Spleen (tissue), 11 donors: ENCODE results near the gene GRAMD1B. TPM values are rescaled to one million over a fixed set of nuclear protein-coding genes. Genes with fewer than 3 reads are reported as not detected.

Source experiments
- DNase-seq: peaks from one replicate; pipeline ENCODE4 v3.0.0-alpha.2; 2020
- H3K27ac ChIP-seq, 8 donors: fragments of 200-600 bp; sonication (generic) in 7 of 8; 1 replicate in 4 of 8; 2 replicates in 4 of 8; pipeline versions ENCODE4 v1.5.0 to v1.8.0; 2016 to 2021; ENCODE audit warnings: inconsistent platforms in 4 of 8, mild to moderate bottlenecking in 4 of 8, moderate library complexity in 1 of 8
- H3K27me3 ChIP-seq, 7 donors: fragments of 200-600 bp; sonication (generic) in 6 of 7; replicated peaks in 1 of 7; 1 replicate in 4 of 7; 2 replicates in 3 of 7; pipeline versions ENCODE4 v1.5.0 to v1.8.0; 2016 to 2021; ENCODE audit warnings: inconsistent platforms in 3 of 7, mild to moderate bottlenecking in 1 of 7
- H3K36me3 ChIP-seq, 6 donors: fragments of 200-600 bp; sonication (generic) in 5 of 6; 1 replicate in 4 of 6; 2 replicates in 2 of 6; pipeline versions ENCODE4 v1.5.0 to v1.8.0; 2016 to 2021; ENCODE audit warnings: inconsistent platforms in 2 of 6
- H3K4me1 ChIP-seq, 6 donors: fragments of 200-600 bp; sonication (generic) in 5 of 6; 1 replicate in 3 of 6; 2 replicates in 3 of 6; pipeline versions ENCODE4 v1.5.0 to v1.8.0; 2016 to 2021; ENCODE audit warnings: inconsistent platforms in 3 of 6
- H3K4me3 ChIP-seq, 8 donors: fragments of 200-600 bp; sonication (generic) in 7 of 8; 1 replicate in 4 of 8; 2 replicates in 4 of 8; pipeline versions ENCODE4 v1.5.0 to v1.8.0; 2016 to 2021; ENCODE audit warnings: inconsistent platforms in 4 of 8, mild to moderate bottlenecking in 4 of 8, moderate library complexity in 2 of 8
- H3K9me3 ChIP-seq, 8 donors: fragments of 200-600 bp; sonication (generic) in 7 of 8; 1 replicate in 4 of 8; 2 replicates in 4 of 8; pipeline versions ENCODE4 v1.5.0 to v1.8.0; 2016 to 2021; ENCODE audit warnings: inconsistent platforms in 4 of 8
- POLR2A ChIP-seq, 3 donors: fragments of 450-650 bp; IDR thresholded peaks; one replicate each; pipeline ENCODE4 v1.5.1; 2017; ENCODE audit warnings: antibody characterized with exemption in 3 of 3, mild to moderate bottlenecking in 1 of 3
- POLR2AphosphoS5 ChIP-seq, 3 donors: sonication (generic); formaldehyde crosslinking; IDR thresholded peaks; one replicate each; pipeline ENCODE4 v1.5.1; 2017; ENCODE audit warnings: antibody characterized with exemption in 3 of 3
- WGBS, 5 donors: extraction: QIAGEN DNeasy Blood & Tissue Kit in 3 of 5; methylation state at CpG; one replicate each; pipeline versions ENCODE4 v1.1.5 to v1.1.7; 2013 to 2018; 5-methylcytosine and 5-hydroxymethylcytosine counted together
- intact Hi-C: fragments of 100-400 bp; cut with DNase I; formaldehyde crosslinking; loops from one replicate; pipeline ENCODE4 v1.15.0; 2023; ENCODE audit warnings: low total_unique reads
- polyA plus RNA-seq, 3 donors: library from polyadenylated mRNA; stranded (reverse); fragments of 200-250 nt; gene quantifications; one replicate each; pipeline ENCODE4 v1.2.1, GENCODE V29; 2013
- total RNA-seq, 7 donors: library from RNA; depleted of rRNA in 3 of 7; stranded (reverse); fragments of >200 nt in 3 of 7; fragmentation: NEBNext Ultra II Directional in 4 of 7; extraction: Animal tissue kit (Norgen Biotek cat#: 25700) in 4 of 7; gene quantifications; one replicate each; pipeline versions ENCODE4 v1.1.0 to v1.2.1, GENCODE V29; 2016 to 2021
- TF ChIP-seq, protein P1 (sequence below), 11 experiments: fragments of 200-600 bp in 7 of 11; fragments of 450-650 bp in 4 of 11; sonication (generic) in 4 of 11; IDR thresholded peaks in 8 of 11; conservative IDR thresholded peaks in 3 of 11; 1 replicate in 7 of 11; 2 replicates in 4 of 11; pipeline versions ENCODE4 v1.4.0 to v1.8.0; 2016 to 2021; ENCODE audit warnings: antibody characterized with exemption in 11 of 11, inconsistent platforms in 4 of 11, mild to moderate bottlenecking in 1 of 11
- donor health status: healthy with polysubstance abuse.
- donor health status: DM: no; HTN: no; CAD: no; lungs with moderate emphysema.
- donor health status: DM: no; HTN: no; CAD: no.
- donor health status: Bipolar disorder and iron deficiency.
- donor health status: healthy.
- donor health status: DM: no; HTN: no; CAD: no.
- donor health status: DM: yes; HTN: yes; CAD: no.

The GRAMD1B gene
- total and polyA plus RNA-seq, 10 donors: 1.7 to 15.6 (median 7.5) TPM

DNA sequence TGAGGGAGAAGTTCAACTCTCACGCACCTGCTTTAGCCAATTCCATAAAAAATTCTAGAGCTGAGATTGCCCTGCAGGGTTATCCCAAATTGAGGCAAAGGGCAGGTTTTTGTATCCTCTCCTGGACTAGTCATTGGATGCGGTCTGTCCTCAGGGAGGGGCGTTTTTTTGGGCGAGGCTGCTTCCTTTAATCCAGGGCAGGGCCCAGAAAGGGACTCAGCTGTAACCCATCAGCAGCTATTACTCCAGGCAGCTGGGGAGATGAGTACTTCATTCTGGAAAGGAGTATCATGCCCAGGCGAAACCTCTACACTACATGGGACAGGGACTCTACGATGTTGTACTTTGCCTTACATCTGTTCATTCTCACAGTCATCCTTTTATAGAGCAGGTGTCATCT is 121.0 kb downstream of the GRAMD1B start:
- no peak for DNase-seq
- no peak overlapping the region for H3K27ac ChIP-seq
- TF ChIP-seq, protein P1, sequence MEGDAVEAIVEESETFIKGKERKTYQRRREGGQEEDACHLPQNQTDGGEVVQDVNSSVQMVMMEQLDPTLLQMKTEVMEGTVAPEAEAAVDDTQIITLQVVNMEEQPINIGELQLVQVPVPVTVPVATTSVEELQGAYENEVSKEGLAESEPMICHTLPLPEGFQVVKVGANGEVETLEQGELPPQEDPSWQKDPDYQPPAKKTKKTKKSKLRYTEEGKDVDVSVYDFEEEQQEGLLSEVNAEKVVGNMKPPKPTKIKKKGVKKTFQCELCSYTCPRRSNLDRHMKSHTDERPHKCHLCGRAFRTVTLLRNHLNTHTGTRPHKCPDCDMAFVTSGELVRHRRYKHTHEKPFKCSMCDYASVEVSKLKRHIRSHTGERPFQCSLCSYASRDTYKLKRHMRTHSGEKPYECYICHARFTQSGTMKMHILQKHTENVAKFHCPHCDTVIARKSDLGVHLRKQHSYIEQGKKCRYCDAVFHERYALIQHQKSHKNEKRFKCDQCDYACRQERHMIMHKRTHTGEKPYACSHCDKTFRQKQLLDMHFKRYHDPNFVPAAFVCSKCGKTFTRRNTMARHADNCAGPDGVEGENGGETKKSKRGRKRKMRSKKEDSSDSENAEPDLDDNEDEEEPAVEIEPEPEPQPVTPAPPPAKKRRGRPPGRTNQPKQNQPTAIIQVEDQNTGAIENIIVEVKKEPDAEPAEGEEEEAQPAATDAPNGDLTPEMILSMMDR (IDR thresholded peaks at IDR 0.05 in 8 of 11, conservative IDR thresholded peaks at IDR 0.05 in 3 of 11): no peak
- TF ChIP-seq POLR2A (IDR thresholded peaks at IDR 0.05) (no peak), POLR2AphosphoS5 (IDR thresholded peaks at IDR 0.05) (no peak)
- intact Hi-C loops: no loop called here
- no peak overlapping the region for H3K4me3 ChIP-seq
- no peaks in the 10 kb centered on the region for H3K36me3 ChIP-seq
- 86 to 95% (median 90%) methylated on average over 6 of the region's 6 CpGs for WGBS, 5 donors
- no peaks in the 10 kb centered on the region for H3K4me1 ChIP-seq
- no peaks in the 10 kb centered on the region for H3K9me3 ChIP-seq
- H3K27me3 ChIP-seq: peaks cover 0 to 3% (median 0%) of the 10 kb centered on the region in 7 donors

DNA sequence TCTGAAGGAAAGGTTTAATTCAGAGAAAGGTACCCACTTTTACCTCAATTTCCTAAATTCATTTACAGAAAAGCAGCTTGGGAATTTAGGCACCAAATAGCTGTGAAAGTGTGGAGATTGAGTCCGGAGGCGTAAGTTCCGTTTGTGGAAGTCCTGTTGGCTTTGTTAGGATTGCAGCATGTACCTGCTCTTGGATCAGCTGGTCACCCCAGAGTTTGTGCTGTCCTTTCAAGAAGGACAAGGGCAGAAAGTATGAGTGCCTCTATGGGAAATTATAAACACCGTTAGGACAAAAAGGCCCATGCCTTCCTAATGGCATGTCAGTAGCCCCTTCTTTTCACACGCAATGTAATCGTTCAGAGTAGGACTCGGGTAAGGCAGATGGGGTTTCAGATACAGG is 126.6 kb downstream of the GRAMD1B start:
- WGBS, 5 donors: 88 to 96% (median 93%) methylated on average over 7 of the region's 7 CpGs
- intact Hi-C loops: no loop called here
- no peak overlapping the region for H3K27ac ChIP-seq

DNA sequence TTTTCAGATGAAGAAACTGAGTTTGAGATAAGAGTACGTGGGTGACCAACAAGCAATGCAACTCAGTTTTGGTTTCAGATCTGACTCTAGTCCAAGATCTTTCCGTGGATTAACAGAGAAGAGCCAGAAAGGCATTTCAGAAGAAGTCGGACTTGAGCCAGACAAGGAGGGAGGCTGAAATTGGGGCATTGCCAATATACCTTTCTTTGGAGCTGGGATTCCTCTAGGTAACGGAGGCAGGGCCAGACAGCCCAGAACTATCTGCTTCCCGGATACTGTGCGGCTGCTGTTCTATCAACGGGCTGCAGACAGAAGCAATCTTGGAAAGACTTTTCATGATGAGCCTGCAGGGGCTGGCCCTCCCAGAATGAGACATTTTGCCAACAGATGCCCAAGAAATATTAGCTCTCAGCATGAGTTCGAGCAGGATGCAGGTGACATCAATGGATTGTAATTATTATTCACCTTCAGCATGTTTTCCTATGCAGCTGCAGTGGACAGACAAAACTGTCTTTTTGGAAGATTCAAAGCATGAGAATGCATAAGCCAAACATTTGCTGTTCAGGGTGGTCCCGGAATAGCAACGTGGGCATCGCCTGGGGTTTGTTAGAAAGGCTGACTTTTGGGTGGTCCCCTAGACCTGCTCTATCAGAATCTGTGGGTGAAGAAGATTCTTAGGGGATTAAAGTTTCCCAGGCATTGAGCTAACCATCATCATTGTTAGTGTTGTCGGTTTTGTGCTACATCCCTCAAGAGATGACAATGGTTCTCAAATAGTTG is 128.7 kb downstream of the GRAMD1B start:
- intact Hi-C loops: no loop called here
- peaks cover 0 to 20% (median 0%) of the 10 kb centered on the region in 7 donors for H3K27me3 ChIP-seq
- H3K36me3 ChIP-seq: no peaks in the 10 kb centered on the region
- DNase-seq: no peak
- H3K9me3 ChIP-seq: no peaks in the 10 kb centered on the region
- H3K4me3 ChIP-seq: no peak overlapping the region
- peaks cover 0 to 34% (median 14%) of the 10 kb centered on the region in 6 donors for H3K4me1 ChIP-seq
- WGBS, 5 donors: 77 to 85% (median 84%) methylated on average over 12 of the region's 12 CpGs
- no peak overlapping the region for H3K27ac ChIP-seq
- TF ChIP-seq, protein P1 (IDR thresholded peaks at IDR 0.05 in 8 of 11, conservative IDR thresholded peaks at IDR 0.05 in 3 of 11): no peak
- TF ChIP-seq POLR2AphosphoS5 (IDR thresholded peaks at IDR 0.05): no peak
- no peak for TF ChIP-seq POLR2A (IDR thresholded peaks at IDR 0.05)

More for the DNA sequence above, 126.6 kb downstream of the GRAMD1B start:
- TF ChIP-seq POLR2AphosphoS5 (IDR thresholded peaks at IDR 0.05) (no peak), POLR2A (IDR thresholded peaks at IDR 0.05) (no peak)
- TF ChIP-seq, protein P1 (IDR thresholded peaks at IDR 0.05 in 8 of 11, conservative IDR thresholded peaks at IDR 0.05 in 3 of 11): no peak
- Histone ChIP-seq H3K4me1 (peaks cover 0 to 24% (median 13%) of the 10 kb centered on the region in 6 donors), H3K4me3 (no peak overlapping the region), H3K9me3 (no peaks in the 10 kb centered on the region), H3K36me3 (no peaks in the 10 kb centered on the region), H3K27me3 (peaks cover 0 to 19% (median 0%) of the 10 kb centered on the region in 7 donors)
- DNase-seq: no peak

- Histone ChIP-seq H3K9me3 (no peaks in the 10 kb centered on the region), H3K36me3 (no peaks in the 10 kb centered on the region), H3K4me1 (peaks cover 0 to 34% (median 14%) of the 10 kb centered on the region in 6 donors), H3K4me3 (peak overlapping the region in 3 of 8 donors; percentile 21 to 47 (median 30)), H3K27ac (peak overlapping the region in 3 of 8 donors; percentile 15 to 26 (median 23)), H3K27me3 (peaks cover 0 to 20% (median 0%) of the 10 kb centered on the region in 7 donors)
- 33 to 46% (median 34%) methylated on average over 13 of the region's 13 CpGs for WGBS, 5 donors
- intact Hi-C loops: no loop called here
- DNase-seq: no peak
- no peak for TF ChIP-seq POLR2AphosphoS5 (IDR thresholded peaks at IDR 0.05)
These were observed 129.5 kb downstream of the GRAMD1B start for GRCh38 chr11:123559523-123559955.
